Gastroesophageal sphincter (tissue), 4 donors: Measurements from ENCODE around the gene DHRS4. TPM values are rescaled to one million over a fixed set of nuclear protein-coding genes. Genes with fewer than 3 reads are reported as not detected.

ENCODE experiments used
- ATAC-seq: fragments of 150-250 bp; one replicate; pipeline ENCODE4 v1.9.1; 2016; ENCODE audit warnings: mild to moderate bottlenecking, moderate library complexity
- H3K27ac ChIP-seq, 4 donors: fragments of 200-600 bp; sonication (generic) in 3 of 4; 1 replicate in 3 of 4; 2 replicates in 1 of 4; pipeline ENCODE4 v1.5.1; 2016 to 2019
- H3K27me3 ChIP-seq: fragments of 200-600 bp; sonication (generic); one replicate; pipeline ENCODE4 v1.5.1; 2019
- H3K36me3 ChIP-seq, 2 donors: fragments of 200-600 bp; sonication (generic); one replicate each; pipeline ENCODE4 v1.5.1; 2019; ENCODE audit warnings: control low read depth in 1 of 2
- H3K4me1 ChIP-seq, 3 donors: fragments of 200-600 bp; sonication (generic); 1 replicate in 2 of 3; 2 replicates in 1 of 3; pipeline ENCODE4 v1.5.1; 2016 to 2019; ENCODE audit warnings: control low read depth in 2 of 3
- H3K4me3 ChIP-seq, 2 donors: fragments of 200-600 bp; sonication (generic); one replicate each; pipeline ENCODE4 v1.5.1; 2019; ENCODE audit warnings: mild to moderate bottlenecking in 1 of 2, moderate library complexity in 1 of 2
- H3K9me3 ChIP-seq, 3 donors: fragments of 200-600 bp; sonication (generic); one replicate each; pipeline ENCODE4 v1.5.1; 2017 to 2019; ENCODE audit warnings: control low read depth in 2 of 3
- EP300 ChIP-seq: sonication (generic); formaldehyde crosslinking; IDR thresholded peaks from one replicate; pipeline ENCODE4 v1.6.1; 2017; ENCODE audit warnings: antibody characterized with exemption, mild to moderate bottlenecking
- POLR2A ChIP-seq, 2 donors: fragments of 450-650 bp; IDR thresholded peaks; one replicate each; pipeline ENCODE4 v1.6.1; 2017; ENCODE audit warnings: antibody characterized with exemption in 2 of 2, mild to moderate bottlenecking in 2 of 2, moderate library complexity in 1 of 2
- POLR2AphosphoS5 ChIP-seq: sonication (generic); formaldehyde crosslinking; IDR thresholded peaks from one replicate; pipeline ENCODE4 v1.6.1; 2017; ENCODE audit warnings: antibody characterized with exemption
- WGBS, 2 donors: methylation state at CpG; one replicate each; pipeline ENCODE4 v1.1.5; 2018; ENCODE audit warnings: low coverage in 1 of 2; 5-methylcytosine and 5-hydroxymethylcytosine counted together
- total RNA-seq, 4 donors: library from RNA; depleted of rRNA; stranded (reverse); fragments of >200 nt; gene quantifications; one replicate each; pipeline ENCODE4 v1.1.0, GENCODE V29; 2016
- TF ChIP-seq, protein P1 (sequence below), 4 experiments: fragments of 200-600 bp in 2 of 4; fragments of 450-650 bp in 2 of 4; sonication (generic) in 1 of 4; IDR thresholded peaks; one replicate each; pipeline ENCODE4 v1.5.1; 2017 to 2019; ENCODE audit warnings: antibody characterized with exemption in 4 of 4, mild to moderate bottlenecking in 2 of 4, moderate library complexity in 2 of 4

Gene DHRS4
- 10 to 100 TPM; 30.4 to 55.9 (median 37.1) TPM for total RNA-seq

DNA sequence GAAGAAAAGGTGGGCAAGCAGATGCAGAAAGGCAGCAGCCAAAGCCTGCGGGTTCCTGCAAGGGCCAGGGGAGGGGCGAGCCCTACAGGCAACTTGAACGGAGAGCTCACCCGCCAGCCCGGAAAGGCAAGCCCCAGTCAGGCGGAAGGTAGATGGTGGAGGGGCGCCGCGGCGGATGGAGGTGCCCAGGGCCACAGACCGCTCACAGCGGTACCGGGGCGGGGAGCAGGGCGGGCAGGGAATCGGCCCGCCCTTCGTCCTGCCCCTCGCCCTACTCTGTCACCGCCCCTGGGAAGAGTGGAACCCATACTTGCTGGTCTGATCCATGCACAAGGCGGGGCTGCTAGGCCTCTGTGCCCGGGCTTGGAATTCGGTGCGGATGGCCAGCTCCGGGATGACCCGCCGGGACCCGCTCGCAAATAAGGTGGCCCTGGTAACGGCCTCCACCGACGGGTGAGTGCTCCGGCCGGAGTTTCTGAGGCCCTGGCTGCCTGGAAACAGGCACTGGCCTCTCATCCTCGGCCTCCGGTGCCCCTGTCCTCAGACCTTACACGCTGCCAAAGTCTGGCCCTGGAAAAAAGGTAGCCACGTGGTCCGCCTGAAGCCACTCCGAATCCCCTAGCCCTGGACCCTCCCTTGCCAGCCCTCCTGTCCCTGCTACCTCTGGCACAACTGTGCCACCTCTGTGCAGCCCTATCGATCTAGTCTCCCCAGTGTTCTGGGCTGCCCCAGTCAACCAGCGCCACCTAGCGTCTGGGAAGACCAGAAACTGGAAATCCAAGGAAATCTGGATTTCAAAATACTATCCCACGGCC, at the start of gene DHRS4:
Gene DHRS4 (plus strand): TSS at position 307 of the 815 bp plus-strand sequence. CDS start 19 bp downstream, at position 326.
- peak within 1 kb of the TSS; percentile 79 to 91 for H3K4me3 ChIP-seq
- peaks cover 0 to 32% (median 0%) of the 10 kb centered on the region in 3 donors for H3K4me1 ChIP-seq
- no peaks in the 10 kb centered on the region for H3K9me3 ChIP-seq
- H3K36me3 ChIP-seq = peaks cover 0 to 17% of the 10 kb centered on the region in 2 donors
- no peaks in the 10 kb centered on the region for H3K27me3 ChIP-seq
- H3K27ac ChIP-seq = peak within 1 kb of the TSS; percentile 73 to 89 (median 88)
- WGBS, 2 donors = 0% methylated on average over 4 to 14 of the region's 44 CpGs
- TF ChIP-seq POLR2AphosphoS5 (no peak), POLR2A (IDR thresholded peaks at IDR 0.05) (peak in 1 of 2 donors; percentile 13), EP300 (no peak)
- TF ChIP-seq, protein P1, sequence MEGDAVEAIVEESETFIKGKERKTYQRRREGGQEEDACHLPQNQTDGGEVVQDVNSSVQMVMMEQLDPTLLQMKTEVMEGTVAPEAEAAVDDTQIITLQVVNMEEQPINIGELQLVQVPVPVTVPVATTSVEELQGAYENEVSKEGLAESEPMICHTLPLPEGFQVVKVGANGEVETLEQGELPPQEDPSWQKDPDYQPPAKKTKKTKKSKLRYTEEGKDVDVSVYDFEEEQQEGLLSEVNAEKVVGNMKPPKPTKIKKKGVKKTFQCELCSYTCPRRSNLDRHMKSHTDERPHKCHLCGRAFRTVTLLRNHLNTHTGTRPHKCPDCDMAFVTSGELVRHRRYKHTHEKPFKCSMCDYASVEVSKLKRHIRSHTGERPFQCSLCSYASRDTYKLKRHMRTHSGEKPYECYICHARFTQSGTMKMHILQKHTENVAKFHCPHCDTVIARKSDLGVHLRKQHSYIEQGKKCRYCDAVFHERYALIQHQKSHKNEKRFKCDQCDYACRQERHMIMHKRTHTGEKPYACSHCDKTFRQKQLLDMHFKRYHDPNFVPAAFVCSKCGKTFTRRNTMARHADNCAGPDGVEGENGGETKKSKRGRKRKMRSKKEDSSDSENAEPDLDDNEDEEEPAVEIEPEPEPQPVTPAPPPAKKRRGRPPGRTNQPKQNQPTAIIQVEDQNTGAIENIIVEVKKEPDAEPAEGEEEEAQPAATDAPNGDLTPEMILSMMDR (IDR thresholded peaks at IDR 0.05) = peak; percentile 75 to 95 (median 84)
- ATAC-seq = peak; percentile 98

DNA sequence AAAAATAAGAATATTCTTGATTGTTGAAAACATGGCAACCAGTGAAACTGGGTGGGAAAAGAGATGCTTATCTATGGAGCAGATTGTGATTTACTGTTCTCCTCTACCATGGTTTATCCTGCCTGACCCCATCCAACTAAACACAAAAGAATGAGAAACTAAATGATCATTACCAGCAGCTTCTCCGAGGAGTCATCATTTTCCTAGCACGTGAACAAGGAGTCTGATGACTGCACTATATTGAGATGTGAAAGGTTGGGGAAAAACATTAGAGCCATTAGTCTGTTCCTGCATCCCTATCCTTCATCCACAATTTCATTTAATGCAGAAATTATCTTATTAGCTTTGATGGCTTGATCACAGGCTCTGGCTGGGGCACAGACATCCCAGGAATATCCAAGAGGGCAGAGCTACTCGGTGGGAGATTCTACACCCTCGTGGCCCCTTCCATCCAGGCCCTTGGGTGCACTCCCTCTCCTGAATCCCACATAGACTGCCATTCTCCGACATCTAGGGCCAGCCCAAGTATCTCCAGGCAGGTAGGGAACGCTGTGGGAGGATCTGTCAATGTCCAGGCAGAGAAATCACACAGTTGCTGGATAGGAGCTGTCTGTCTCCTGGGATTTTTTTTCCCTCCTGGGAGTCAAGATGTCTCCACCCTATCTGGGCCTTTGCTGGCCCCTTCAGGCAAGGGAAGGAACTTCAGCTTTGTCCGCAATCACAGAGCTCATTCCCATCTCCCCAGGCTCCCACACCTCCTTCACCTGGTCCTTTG, 43.3 kb upstream of the DHRS4 start:
- ATAC-seq = no peak
- TF ChIP-seq POLR2A (IDR thresholded peaks at IDR 0.05) (no peak), POLR2AphosphoS5 (no peak)
- TF ChIP-seq, protein P1 (IDR thresholded peaks at IDR 0.05) = peak; percentile 50 to 74 (median 58)
- no peaks in the 10 kb centered on the region for H3K9me3 ChIP-seq
- H3K4me3 ChIP-seq = no peak overlapping the region
- 56 to 59% methylated on average over 4 to 5 of the region's 7 CpGs for WGBS, 2 donors
- H3K36me3 ChIP-seq = no peaks in the 10 kb centered on the region
- H3K27me3 ChIP-seq = peaks cover 5% of the 10 kb centered on the region
- no peaks in the 10 kb centered on the region for H3K4me1 ChIP-seq
- no peak overlapping the region for H3K27ac ChIP-seq

DNA sequence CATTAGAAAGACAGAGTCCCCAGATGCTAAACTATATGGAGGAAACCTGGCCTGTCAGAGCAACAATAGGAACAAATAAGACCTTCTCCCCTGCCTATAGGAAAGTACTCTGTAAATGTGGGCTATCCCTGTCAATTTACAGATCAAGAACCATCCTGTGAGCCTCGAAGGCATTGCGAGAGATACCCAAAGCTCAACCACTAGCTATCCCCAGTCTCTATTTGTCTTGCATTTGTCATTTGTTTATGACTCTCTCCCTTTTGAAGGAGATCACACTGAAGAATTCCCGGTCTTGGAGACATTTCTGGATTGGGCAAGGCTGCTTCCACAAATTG, 42.7 kb upstream of the DHRS4 start:
- Histone ChIP-seq H3K36me3 (no peaks in the 10 kb centered on the region), H3K9me3 (no peaks in the 10 kb centered on the region), H3K27me3 (peaks cover 5% of the 10 kb centered on the region), H3K4me1 (no peaks in the 10 kb centered on the region), H3K27ac (no peak overlapping the region), H3K4me3 (no peak overlapping the region)
- no peak for ATAC-seq
- TF ChIP-seq POLR2AphosphoS5 (no peak), EP300 (no peak), POLR2A (IDR thresholded peaks at IDR 0.05) (no peak)
- TF ChIP-seq, protein P1 (IDR thresholded peaks at IDR 0.05) = no peak
- 74 to 100% methylated on average over 1 to 3 of the region's 3 CpGs for WGBS, 2 donors

DNA sequence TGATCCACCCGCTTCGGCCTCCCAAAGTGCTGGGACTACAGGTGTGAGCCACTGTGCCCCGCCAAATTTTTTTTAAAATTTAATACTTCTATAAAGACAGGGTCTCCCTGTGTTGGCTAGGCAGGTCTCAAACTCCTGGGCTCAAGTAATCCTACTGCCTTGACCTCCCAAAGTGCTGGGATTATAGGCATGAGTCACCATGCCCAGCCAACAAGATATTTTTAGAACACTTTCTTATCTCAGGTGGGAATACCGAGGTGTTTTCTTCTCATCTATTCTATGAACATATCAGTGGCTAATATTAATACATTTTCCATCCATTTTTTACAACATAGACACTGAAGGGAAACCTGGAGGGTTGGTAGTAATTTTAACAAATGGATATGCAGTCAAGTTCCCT, 38.0 kb upstream of the DHRS4 start:
- Histone ChIP-seq H3K4me3 (no peak overlapping the region), H3K27ac (peak overlapping the region in 2 of 4 donors; percentile 2 to 63), H3K4me1 (peaks cover 0 to 4% (median 0%) of the 10 kb centered on the region in 3 donors), H3K9me3 (no peaks in the 10 kb centered on the region), H3K27me3 (no peaks in the 10 kb centered on the region), H3K36me3 (no peaks in the 10 kb centered on the region)
- WGBS, 2 donors = 79 to 80% methylated on average over 1 to 4 of the region's 4 CpGs
- TF ChIP-seq, protein P1 (IDR thresholded peaks at IDR 0.05) = no peak
- TF ChIP-seq POLR2A (IDR thresholded peaks at IDR 0.05) = no peak
- no peak for TF ChIP-seq EP300
- TF ChIP-seq POLR2AphosphoS5 = no peak
- ATAC-seq = no peak
